Esophagus muscularis mucosa (tissue), 4 donors: ENCODE results near the gene FAM124B. TPM values are rescaled to one million over a fixed set of nuclear protein-coding genes. Genes with fewer than 3 reads are reported as not detected.

Source experiments
- DNase-seq: peaks from one replicate; pipeline ENCODE4 v3.0.0-alpha.2; 2017; ENCODE audit errors: extremely low spot score
- H3K27ac ChIP-seq, 4 donors: fragments of 200-600 bp; sonication (generic); replicated peaks in 1 of 4; 1 replicate in 3 of 4; 2 replicates in 1 of 4; pipeline ENCODE4 v1.5.1; 2016 to 2019; ENCODE audit warnings: mild to moderate bottlenecking in 1 of 4
- H3K27me3 ChIP-seq, 4 donors: fragments of 200-600 bp; sonication (generic); one replicate each; pipeline versions ENCODE4 v1.5.1 to v1.6.0; 2016 to 2019
- H3K36me3 ChIP-seq, 4 donors: fragments of 200-600 bp; sonication (generic); one replicate each; pipeline ENCODE4 v1.5.1; 2016 to 2019
- H3K4me1 ChIP-seq, 4 donors: fragments of 200-600 bp; sonication (generic); one replicate each; pipeline ENCODE4 v1.5.1; 2016 to 2019
- H3K4me3 ChIP-seq, 4 donors: fragments of 200-600 bp; sonication (generic); 1 replicate in 2 of 4; 2 replicates in 2 of 4; pipeline ENCODE4 v1.5.1; 2016 to 2019; ENCODE audit warnings: mild to moderate bottlenecking in 4 of 4, moderate library complexity in 1 of 4
- H3K9me3 ChIP-seq, 4 donors: fragments of 200-600 bp; sonication (generic); 1 replicate in 3 of 4; 2 replicates in 1 of 4; pipeline ENCODE4 v1.5.1; 2016 to 2019
- CTCF ChIP-seq, 3 experiments: fragments of 200-600 bp in 2 of 3; fragments of 450-650 bp in 1 of 3; sonication (generic) in 2 of 3; IDR thresholded peaks; one replicate each; pipeline ENCODE4 v1.5.1; 2017 to 2019; ENCODE audit warnings: antibody characterized with exemption in 3 of 3, mild to moderate bottlenecking in 2 of 3, moderate library complexity in 1 of 3
- EP300 ChIP-seq: sonication (generic); formaldehyde crosslinking; IDR thresholded peaks from one replicate; pipeline ENCODE4 v1.6.1; 2017; ENCODE audit warnings: antibody characterized with exemption
- POLR2A ChIP-seq: fragments of 450-650 bp; IDR thresholded peaks from one replicate; pipeline ENCODE4 v1.6.1; 2017; ENCODE audit warnings: antibody characterized with exemption, moderate library complexity, mild to moderate bottlenecking, low read depth
- POLR2AphosphoS5 ChIP-seq, 2 donors: sonication (generic); formaldehyde crosslinking; IDR thresholded peaks; one replicate each; pipeline ENCODE4 v1.6.1; 2017; ENCODE audit warnings: antibody characterized with exemption in 2 of 2
- WGBS: methylation state at CpG from one replicate; pipeline ENCODE4 v1.1.5; 2018; 5-methylcytosine and 5-hydroxymethylcytosine counted together
- intact Hi-C: fragments of 100-400 bp; cut with DNase I; formaldehyde crosslinking; loops from one replicate; pipeline ENCODE4 v1.15.1; 2023
- total RNA-seq, 4 donors: library from RNA; depleted of rRNA; stranded (reverse); fragments of >200 nt; gene quantifications; one replicate each; pipeline versions ENCODE4 v1.1.0 to v1.2.1, GENCODE V29; 2016

FAM124B gene
- total RNA-seq, 4 donors from 2014 or later: 2.3 to 6.2 (median 3.7) TPM

- Histone ChIP-seq H3K27me3 (peaks cover 0 to 27% (median 11%) of the 10 kb centered on the region in 4 donors), H3K4me3 (no peak overlapping the region), H3K9me3 (no peaks in the 10 kb centered on the region), H3K4me1 (peaks cover 7 to 16% (median 14%) of the 10 kb centered on the region in 4 donors), H3K27ac (no peak overlapping the region), H3K36me3 (no peaks in the 10 kb centered on the region)
- intact Hi-C loops: no loop called here
- DNase-seq: peak; percentile 42
- 88% methylated on average over 5 of the region's 5 CpGs for WGBS
- TF ChIP-seq CTCF (IDR thresholded peaks at IDR 0.05) (no peak), POLR2AphosphoS5 (IDR thresholded peaks at IDR 0.05) (no peak), POLR2A (no peak), EP300 (no peak)
These were observed 42.1 kb upstream of the FAM124B start for GRCh38 chr2:224444021-224444420.

GRCh38 chr2:224442071-224442967 is 40.4 kb upstream of the FAM124B start:
- intact Hi-C loops: no loop called here
- H3K27ac ChIP-seq: no peak overlapping the region

GRCh38 chr2:224440988-224441387 is 39.1 kb upstream of the FAM124B start:
- H3K27ac ChIP-seq: no peak overlapping the region
- no peak for TF ChIP-seq POLR2AphosphoS5 (IDR thresholded peaks at IDR 0.05)
- TF ChIP-seq CTCF (IDR thresholded peaks at IDR 0.05): no peak
- no peak for TF ChIP-seq POLR2A
- TF ChIP-seq EP300: no peak
- no peak overlapping the region for H3K4me3 ChIP-seq
- intact Hi-C loops: no loop called here
- peaks cover 0 to 6% (median 0%) of the 10 kb centered on the region in 4 donors for H3K9me3 ChIP-seq
- H3K4me1 ChIP-seq: peaks cover 7 to 16% (median 14%) of the 10 kb centered on the region in 4 donors
- 73% methylated on average over 3 of the region's 5 CpGs for WGBS
- peaks cover 0 to 27% (median 11%) of the 10 kb centered on the region in 4 donors for H3K27me3 ChIP-seq
- H3K36me3 ChIP-seq: no peaks in the 10 kb centered on the region
- DNase-seq: no peak

More at GRCh38 chr2:224442071-224442967, 40.4 kb upstream of the FAM124B start:
- no peak for TF ChIP-seq CTCF (IDR thresholded peaks at IDR 0.05)
- TF ChIP-seq POLR2AphosphoS5 (IDR thresholded peaks at IDR 0.05): no peak
- TF ChIP-seq POLR2A: no peak
- TF ChIP-seq EP300: no peak
- 2% methylated on average over 22 of the region's 82 CpGs for WGBS
- DNase-seq: no peak
- H3K36me3 ChIP-seq: no peaks in the 10 kb centered on the region
- H3K4me3 ChIP-seq: peak overlapping the region; percentile 55 to 58 (median 56)
- H3K4me1 ChIP-seq: peaks cover 7 to 16% (median 14%) of the 10 kb centered on the region in 4 donors
- peaks cover 0 to 6% (median 0%) of the 10 kb centered on the region in 4 donors for H3K9me3 ChIP-seq
- peaks cover 0 to 27% (median 11%) of the 10 kb centered on the region in 4 donors for H3K27me3 ChIP-seq

GRCh38 chr2:224438726-224439125 is 36.8 kb upstream of the FAM124B start:
- intact Hi-C loops: no loop called here
- peaks cover 0 to 6% (median 0%) of the 10 kb centered on the region in 4 donors for H3K9me3 ChIP-seq
- peaks cover 7 to 16% (median 14%) of the 10 kb centered on the region in 4 donors for H3K4me1 ChIP-seq
- H3K4me3 ChIP-seq: no peak overlapping the region
- no peak overlapping the region for H3K27ac ChIP-seq
- TF ChIP-seq CTCF (IDR thresholded peaks at IDR 0.05) (no peak), EP300 (no peak), POLR2AphosphoS5 (IDR thresholded peaks at IDR 0.05) (no peak), POLR2A (no peak)
- peaks cover 0 to 24% (median 10%) of the 10 kb centered on the region in 4 donors for H3K27me3 ChIP-seq
- H3K36me3 ChIP-seq: no peaks in the 10 kb centered on the region
- DNase-seq: no peak
